IMR-90 (cell line): ENCODE measurements around the gene NKAIN2. TPM values are rescaled to one million over a fixed set of nuclear protein-coding genes. Genes with fewer than 3 reads are reported as not detected.

Experiments
- ATAC-seq: fragments of 200-7000 bp; cut with Tn5 transposase; 2 replicates; pipeline ENCODE4 v1.9.1; 2020; ENCODE audit warnings: low read depth, mild to moderate bottlenecking, moderate library complexity
- BruUV-seq: library from RNA; stranded (reverse); fragments of 400-500 nt; replicated peaks from 2 replicates; lab custom pipeline; 2021; lab: Mats Ljungman, UMichigan
- CTCF ChIA-PET: fragments of 300-600 bp; formaldehyde crosslinking; extraction: SDS; loops from one replicate; lab custom pipeline; 2021; ENCODE audit warnings: antibody characterized with exemption; lab: Yijun Ruan, JAX
- POLR2A ChIA-PET: fragments of 300-600 bp; sonication (Branson Sonifier 250); formaldehyde crosslinking; loops from one replicate; lab custom pipeline; 2022; ENCODE audit warnings: antibody characterized with exemption; ENCODE audit not compliant: unreplicated experiment; lab: Charles Lee
- DNase-seq: peaks from one replicate; pipeline ENCODE4 v3.0.0; 2013
- H2AFZ ChIP-seq: replicated peaks from 2 replicates; pipeline ENCODE3; 2013; ENCODE audit warnings: low read length, mild to moderate bottlenecking; ENCODE audit not compliant: poor library complexity
- H2AK5ac ChIP-seq: 2 replicates; pipeline ENCODE4 v1.6.1; 2013; ENCODE audit warnings: low read depth, low read length, inconsistent platforms
- H2AK9ac ChIP-seq: replicated peaks from 2 replicates; pipeline ENCODE3; 2013; ENCODE audit warnings: mild to moderate bottlenecking, low read depth, low read length, moderate library complexity; ENCODE audit not compliant: poor library complexity
- H2BK120ac ChIP-seq: 2 replicates; pipeline ENCODE4 v1.6.1; 2013; ENCODE audit warnings: low read depth, low read length, inconsistent platforms
- H2BK15ac ChIP-seq: 3 replicates; pipeline ENCODE4 v1.6.1; 2013; ENCODE audit warnings: low read depth, low read length, inconsistent platforms
- H2BK20ac ChIP-seq: 2 replicates; pipeline ENCODE4 v1.6.1; 2013; ENCODE audit warnings: low read depth, mild to moderate bottlenecking, inconsistent platforms, low read length, moderate library complexity
- H2BK5ac ChIP-seq: 2 replicates; pipeline ENCODE4 v1.6.1; 2013; ENCODE audit warnings: mild to moderate bottlenecking, low read depth, low read length, inconsistent platforms; ENCODE audit not compliant: poor library complexity, severe bottlenecking
- H3K14ac ChIP-seq: replicated peaks from 2 replicates; pipeline ENCODE4 v1.6.1; 2013; ENCODE audit warnings: low read depth, low read length, inconsistent platforms
- H3K18ac ChIP-seq: 2 replicates; pipeline ENCODE4 v1.6.1; 2013; ENCODE audit warnings: low read depth, low read length, control low read depth
- H3K23ac ChIP-seq: 2 replicates; pipeline ENCODE4 v1.6.1; 2013; ENCODE audit warnings: low read depth, low read length, inconsistent platforms
- H3K27ac ChIP-seq: 2 replicates; pipeline ENCODE4 v1.5.1; 2013; ENCODE audit warnings: mild to moderate bottlenecking, control low read depth, low read length; ENCODE audit not compliant: insufficient read depth
- H3K27me3 ChIP-seq: 2 replicates; pipeline ENCODE4 v1.6.1; 2013; ENCODE audit warnings: low read length; ENCODE audit not compliant: control insufficient read depth, insufficient read depth
- H3K36me3 ChIP-seq: 2 replicates; pipeline ENCODE4 v1.6.1; 2013; ENCODE audit warnings: low read length, mixed read lengths; ENCODE audit not compliant: control insufficient read depth, insufficient read depth
- H3K4ac ChIP-seq: 2 replicates; pipeline ENCODE4 v1.6.1; 2013; ENCODE audit warnings: low read depth, low read length, inconsistent platforms
- H3K4me1 ChIP-seq: 2 replicates; pipeline ENCODE4 v1.6.1; 2013; ENCODE audit warnings: low read length, mixed read lengths; ENCODE audit not compliant: control insufficient read depth, insufficient read depth
- H3K4me2 ChIP-seq: 2 replicates; pipeline ENCODE4 v1.6.1; 2013; ENCODE audit warnings: low read depth, mild to moderate bottlenecking, control low read depth, low read length, moderate library complexity
- H3K4me3 ChIP-seq: 2 replicates; pipeline ENCODE4 v1.5.1; 2013; ENCODE audit warnings: low read depth, mild to moderate bottlenecking, control low read depth, low read length, moderate library complexity; ENCODE audit not compliant: insufficient read depth
- H3K56ac ChIP-seq: 2 replicates; pipeline ENCODE4 v1.6.1; 2013; ENCODE audit warnings: low read length, inconsistent platforms; ENCODE audit not compliant: insufficient read depth; ENCODE audit errors: extremely low read depth
- H3K79me1 ChIP-seq, 2 experiments: 2 replicates each; pipeline ENCODE4 v1.6.1; 2013; ENCODE audit warnings: low read length in 2 of 2, inconsistent platforms in 1 of 2, low read depth in 1 of 2
- H3K9ac ChIP-seq: 2 replicates; pipeline ENCODE4 v1.6.1; 2013; ENCODE audit warnings: low read depth, low read length, control low read depth
- H3K9me1 ChIP-seq: 2 replicates; pipeline ENCODE4 v1.6.1; 2013; ENCODE audit warnings: low read length, inconsistent platforms; ENCODE audit not compliant: insufficient read depth
- H3K9me3 ChIP-seq: 2 replicates; pipeline ENCODE4 v1.6.1; 2013; ENCODE audit warnings: low read length; ENCODE audit not compliant: control insufficient read depth, insufficient read depth
- H4K20me1 ChIP-seq: 2 replicates; pipeline ENCODE4 v1.6.1; 2013; ENCODE audit warnings: low read length, inconsistent platforms; ENCODE audit not compliant: insufficient read depth
- H4K5ac ChIP-seq: 2 replicates; pipeline ENCODE4 v1.6.1; 2013; ENCODE audit warnings: mild to moderate bottlenecking, low read depth, low read length, control low read depth
- H4K8ac ChIP-seq, 2 experiments: 2 replicates each; pipeline ENCODE4 v1.6.1; 2013; ENCODE audit warnings: low read depth in 2 of 2, low read length in 2 of 2, control low read depth in 1 of 2, inconsistent platforms in 1 of 2
- H4K91ac ChIP-seq: 2 replicates; pipeline ENCODE4 v1.6.1; 2013; ENCODE audit warnings: low read depth, low read length, inconsistent platforms; ENCODE audit not compliant: insufficient read depth
- BHLHE40 ChIP-seq: fragments of 150-350 bp; IDR thresholded peaks from 2 replicates; pipeline ENCODE4 v1.6.1; 2016; ENCODE audit warnings: mild to moderate bottlenecking, low read depth, low read length
- CEBPB ChIP-seq: IDR thresholded peaks from 2 replicates; pipeline ENCODE4 v1.6.1; 2012; ENCODE audit warnings: low read depth, low read length, improper control_type of control experiment
- CHD1 ChIP-seq: IDR thresholded peaks from 2 replicates; pipeline ENCODE4 v1.6.1; 2012; ENCODE audit warnings: low read depth, low read length, improper control_type of control experiment
- CTCF ChIP-seq: conservative IDR thresholded peaks from 2 replicates; pipeline ENCODE4 v1.5.1; 2012; ENCODE audit warnings: mild to moderate bottlenecking, low read depth, low read length, improper control_type of control experiment
- ELK1 ChIP-seq: fragments of 150-350 bp; IDR thresholded peaks from 2 replicates; pipeline ENCODE4 v1.6.1; 2016; ENCODE audit warnings: low read depth, mild to moderate bottlenecking, low read length, moderate library complexity, borderline replicate concordance
- FOS ChIP-seq: fragments of 150-350 bp; IDR thresholded peaks from 2 replicates; pipeline ENCODE4 v1.6.1; 2016; ENCODE audit warnings: low read depth, low read length
- MAFK ChIP-seq: IDR thresholded peaks from 2 replicates; pipeline ENCODE4 v1.6.1; 2012; ENCODE audit warnings: low read depth, low read length, improper control_type of control experiment
- MXI1 ChIP-seq: IDR thresholded peaks from 2 replicates; pipeline ENCODE4 v1.6.1; 2012; ENCODE audit warnings: low read depth, mild to moderate bottlenecking, low read length, moderate library complexity, borderline replicate concordance
- NFE2L2 ChIP-seq: fragments of 150-350 bp; IDR thresholded peaks from 2 replicates; pipeline ENCODE4 v1.6.1; 2016; ENCODE audit warnings: low read depth, mild to moderate bottlenecking, low read length
- RAD21 ChIP-seq: IDR thresholded peaks from 2 replicates; pipeline ENCODE4 v1.6.1; 2012; ENCODE audit warnings: low read length, improper control_type of control experiment
- RCOR1 ChIP-seq: IDR thresholded peaks from 2 replicates; pipeline ENCODE4 v1.6.1; 2012; ENCODE audit warnings: mild to moderate bottlenecking, low read length, improper control_type of control experiment; ENCODE audit not compliant: insufficient replicate concordance
- SMC3 ChIP-seq: fragments of 150-350 bp; IDR thresholded peaks from 2 replicates; pipeline ENCODE4 v1.6.1; 2016; ENCODE audit warnings: low read depth, mild to moderate bottlenecking, antibody characterized with exemption, low read length, moderate library complexity
- USF2 ChIP-seq: fragments of 150-350 bp; IDR thresholded peaks from 2 replicates; pipeline ENCODE4 v1.6.1; 2017; ENCODE audit warnings: mild to moderate bottlenecking, antibody characterized with exemption, low read length, low read depth
- WGBS, 2 experiments: methylation state at CpG; one replicate each; pipeline versions ENCODE4 v1.1.5 to v1.1.7; 2013; ENCODE audit warnings: missing lambda C conversion rate in 2 of 2; ENCODE audit not compliant: insufficient read length in 1 of 2; ENCODE audit errors: extremely low coverage in 2 of 2; 5-methylcytosine and 5-hydroxymethylcytosine counted together
- dilution Hi-C: fragments of 300-500 bp; cut with HindIII; formaldehyde crosslinking; loops from one replicate; pipeline ENCODE4 v1.14.3; 2018; ENCODE audit warnings: low sequenced_read_pairs; ENCODE audit not compliant: unreplicated experiment
- in situ Hi-C: fragments of 300-500 bp; cut with MboI; formaldehyde crosslinking; loops from 3 replicates; pipeline ENCODE4 v1.14.3; 2019; ENCODE audit warnings: low sequenced_read_pairs, inconsistent platforms, mixed read lengths
- intact Hi-C: fragments of 100-400 bp; cut with micrococcal nuclease; formaldehyde crosslinking; loops from 2 replicates; pipeline ENCODE4 v1.10.0; 2022
- polyA plus RNA-seq, 3 experiments: library from polyadenylated mRNA; depleted of rRNA; stranded (reverse); fragments of >200 nt; gene quantifications; 2 replicates each; pipeline ENCODE4 v1.2.3, GENCODE V29; 2012; ENCODE audit warnings: low replicate concordance in 1 of 3
- total RNA-seq: library from RNA; depleted of rRNA; stranded (reverse); fragments of >200 nt; gene quantifications from 2 replicates; pipeline ENCODE4 v1.2.3, GENCODE V29; 2012

NKAIN2 gene
- total and polyA plus RNA-seq, 2 of the 4 experiments (the other 2 are of a cell fraction) = not detected

GRCh38 chr6:124494956-124495664, 691.4 kb downstream of the NKAIN2 start:
- ATAC-seq = no peak
- intact Hi-C loops = no loop called here

More at GRCh38 chr6:124494956-124495664, 691.4 kb downstream of the NKAIN2 start:
- WGBS, 2 experiments = no CpG with 5 or more reads among the region's 2 CpGs
- no peak overlapping the region for H3K14ac ChIP-seq
- no TSS peak for BruUV-seq
- H4K5ac ChIP-seq = no peak overlapping the region
- H2BK5ac ChIP-seq = no peak overlapping the region
- ChIA-PET CTCF (no interaction called here), POLR2A (no interaction called here)
- no peak overlapping the region for H3K27ac ChIP-seq
- in situ Hi-C loops (no loop called here), dilution Hi-C loops (no loop called here)
- H3K4ac ChIP-seq = no peak overlapping the region
- no peaks in the 10 kb centered on the region for H3K9me1 ChIP-seq
- no peak overlapping the region for H3K9ac ChIP-seq
- no peaks in the 10 kb centered on the region for H3K4me1 ChIP-seq
- no peak for DNase-seq
- H4K8ac ChIP-seq = no peak overlapping the region
- no peak overlapping the region for H3K4me3 ChIP-seq
- H2BK15ac ChIP-seq = no peak overlapping the region
- no peak overlapping the region for H2AK5ac ChIP-seq
- no peak overlapping the region for H3K23ac ChIP-seq
- H4K20me1 ChIP-seq = no peaks in the 10 kb centered on the region
- no peak overlapping the region for H2BK20ac ChIP-seq
- no peaks in the 10 kb centered on the region for H3K27me3 ChIP-seq
- H3K79me1 ChIP-seq = no peaks in the 10 kb centered on the region
- no peak overlapping the region for H3K56ac ChIP-seq
- no peaks in the 10 kb centered on the region for H3K9me3 ChIP-seq
- H2AK9ac ChIP-seq = no peak overlapping the region
- no peak overlapping the region for H3K18ac ChIP-seq
- no peak overlapping the region for H2BK120ac ChIP-seq
- no peak overlapping the region for H3K4me2 ChIP-seq
- TF ChIP-seq USF2 = no peak
- TF ChIP-seq NFE2L2 = no peak
- no peak for TF ChIP-seq CTCF
- no peak for TF ChIP-seq RAD21
- no peak for TF ChIP-seq CHD1
- no peak for TF ChIP-seq CEBPB
- TF ChIP-seq MXI1 = no peak
- TF ChIP-seq BHLHE40 = no peak
- TF ChIP-seq RCOR1 = no peak
- no peak for TF ChIP-seq MAFK
- no peak for TF ChIP-seq FOS
- TF ChIP-seq ELK1 = no peak
- TF ChIP-seq SMC3 = no peak
- H2AFZ ChIP-seq = no peak overlapping the region
- H3K36me3 ChIP-seq = no peaks in the 10 kb centered on the region
- no peak overlapping the region for H4K91ac ChIP-seq
